GM19099 (cell line): ENCODE results near the gene HIVEP3.

Experiments
- POLR2A ChIP-seq: IDR thresholded peaks from 3 replicates; pipeline ENCODE4 v1.6.1; 2011; ENCODE audit warnings: low read depth; ENCODE audit not compliant: insufficient read length; ENCODE audit errors: extremely low read depth

HIVEP3 gene

DNA sequence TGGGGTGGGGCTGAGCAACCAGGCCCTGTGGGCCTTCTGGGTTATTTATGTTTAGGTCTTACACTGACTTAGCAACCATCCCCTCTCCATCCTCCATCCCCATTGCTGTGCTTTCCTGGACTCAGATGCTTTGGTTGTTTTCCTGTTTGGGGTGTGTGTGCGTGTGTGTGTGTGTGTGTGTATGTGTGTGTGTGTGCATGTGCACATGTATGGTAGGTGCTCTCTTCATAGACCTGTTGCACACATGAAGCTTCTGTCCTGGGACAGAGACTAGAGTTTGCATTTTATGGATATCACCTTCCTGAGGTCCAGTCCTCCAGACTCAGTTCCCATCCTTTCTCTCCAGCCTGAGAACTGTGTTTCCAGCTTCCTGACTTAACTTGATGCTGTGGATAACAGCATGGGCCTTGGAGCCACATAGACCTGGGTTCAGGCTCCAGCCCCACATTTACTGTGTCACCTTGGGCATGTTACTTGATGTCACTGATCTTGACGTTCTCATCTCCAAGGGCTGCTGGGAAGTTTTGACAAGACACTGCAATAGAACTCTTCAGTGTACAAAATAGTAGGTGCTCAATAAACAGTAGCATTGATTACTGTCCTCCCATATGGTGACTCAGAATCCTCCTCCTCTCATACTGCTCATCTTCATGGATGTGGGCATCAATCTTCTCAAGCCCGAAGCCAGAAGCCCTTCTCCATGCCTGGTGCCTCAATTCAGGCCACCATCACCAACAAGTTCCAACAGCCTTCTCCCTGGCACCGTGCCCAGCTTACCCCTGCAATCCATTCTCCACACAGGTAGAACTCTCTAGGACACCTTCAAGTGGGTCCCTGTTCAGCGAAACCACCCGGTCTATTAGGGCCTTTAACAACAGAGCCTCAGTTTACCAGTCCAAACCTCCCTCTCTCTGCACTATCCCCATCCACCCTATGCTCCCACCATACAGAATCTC, 252.5 kb downstream of the HIVEP3 start:
- no peak for TF ChIP-seq POLR2A

DNA sequence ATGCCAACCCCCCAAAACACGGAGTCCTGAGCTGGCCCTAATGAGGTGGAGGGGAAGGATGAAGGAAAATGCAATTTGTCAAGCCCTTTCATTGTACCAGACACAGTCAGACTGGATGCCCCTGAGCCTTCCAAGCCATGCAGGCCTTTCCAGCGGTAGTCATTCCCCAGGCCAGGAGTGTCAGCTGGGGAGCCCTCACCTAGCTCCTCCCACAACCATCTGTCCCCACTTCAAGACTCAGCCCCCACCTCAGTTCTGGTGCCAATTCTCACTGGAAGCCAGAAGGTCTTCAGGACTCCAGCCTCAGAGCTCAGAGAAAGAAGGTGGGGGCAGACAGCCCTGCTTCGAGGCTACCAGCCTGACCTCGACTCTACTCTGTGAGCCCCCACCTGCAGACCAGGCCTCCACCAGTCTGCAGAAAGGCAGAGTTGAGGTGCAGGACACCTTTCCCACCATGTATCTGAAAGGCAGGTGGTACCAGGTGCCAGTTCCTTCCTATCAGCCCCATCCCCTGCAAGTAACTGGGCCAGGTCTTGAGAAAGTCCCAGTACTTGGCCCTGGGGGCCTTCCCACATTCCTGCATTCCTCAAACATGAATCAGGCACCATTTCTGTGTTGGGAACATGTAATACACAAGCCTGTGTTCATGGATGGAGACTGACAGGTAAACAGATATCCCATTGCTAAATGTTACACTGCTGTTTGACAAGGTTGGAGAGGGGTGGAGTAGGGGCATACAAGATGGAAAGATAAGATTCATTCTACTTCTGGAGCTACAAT, 253.7 kb downstream of the HIVEP3 start:
- TF ChIP-seq POLR2A: no peak

DNA sequence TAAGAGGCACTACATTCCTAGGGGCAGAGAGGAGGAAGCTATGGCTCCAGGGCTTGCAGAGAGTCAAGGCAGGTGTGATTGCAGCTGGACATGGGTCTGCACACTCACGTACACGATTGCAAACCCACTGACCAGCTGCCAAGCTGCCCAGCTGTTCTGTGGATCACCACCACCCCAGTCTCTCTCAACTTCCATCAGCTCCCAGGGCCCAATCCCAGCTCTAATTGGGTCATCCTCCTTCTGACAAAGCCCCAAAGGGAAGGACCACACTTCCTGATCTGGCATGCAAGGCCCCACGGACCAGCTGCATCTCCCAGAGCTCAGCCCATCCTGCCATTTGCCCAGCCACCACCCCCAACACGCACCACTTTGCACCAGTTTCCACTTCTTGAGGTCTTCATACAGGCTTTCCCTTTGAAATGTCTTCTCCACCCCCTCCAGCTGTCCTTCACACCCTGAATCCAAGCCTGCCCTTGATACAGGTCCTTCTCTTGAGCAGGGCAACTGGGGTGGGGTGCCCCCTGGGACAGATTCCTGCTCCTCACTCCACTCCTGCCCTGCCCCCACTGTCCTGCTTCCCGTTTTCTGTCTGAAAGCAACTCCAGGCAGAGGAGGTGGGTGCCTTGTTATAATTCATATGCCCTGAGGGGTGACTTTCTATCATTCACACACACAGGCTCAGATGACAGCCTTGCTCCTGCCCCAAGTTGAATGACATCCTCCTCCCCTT, 254.9 kb downstream of the HIVEP3 start:
- TF ChIP-seq POLR2A: no peak

DNA sequence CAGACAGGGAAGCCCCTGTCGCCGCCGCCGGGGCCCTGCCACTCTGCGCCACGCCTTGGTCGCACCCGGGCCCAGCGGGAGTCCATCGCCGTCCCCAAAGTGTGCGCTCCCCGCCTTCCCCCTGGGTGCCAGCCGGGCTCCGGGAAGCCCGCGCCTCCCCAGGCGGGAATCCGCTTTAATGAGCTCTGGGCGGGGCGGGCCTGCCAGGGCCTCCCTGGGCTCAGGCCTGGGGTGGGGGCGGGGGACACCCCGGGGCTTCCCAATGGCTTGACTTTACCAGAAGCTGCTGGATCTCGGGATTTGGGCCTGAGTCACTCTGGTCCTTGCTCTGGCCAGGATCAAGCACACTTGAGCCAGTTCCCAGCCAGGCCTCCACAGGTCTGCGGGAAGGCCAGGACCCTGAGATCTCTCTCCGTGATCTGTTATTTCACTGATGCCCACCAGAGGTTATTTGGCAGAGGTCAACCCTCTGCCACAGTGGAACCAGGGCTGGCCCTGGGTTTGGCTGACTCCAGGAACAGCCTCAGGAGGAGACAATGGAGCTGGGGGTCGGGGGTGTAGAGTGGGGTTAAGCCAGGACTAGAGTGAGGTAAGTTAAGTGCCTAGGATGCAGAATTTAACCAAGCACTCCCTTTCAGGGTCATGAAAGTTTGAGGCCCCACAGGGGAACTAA, 255.8 kb downstream of the HIVEP3 start:
- no peak for TF ChIP-seq POLR2A

DNA sequence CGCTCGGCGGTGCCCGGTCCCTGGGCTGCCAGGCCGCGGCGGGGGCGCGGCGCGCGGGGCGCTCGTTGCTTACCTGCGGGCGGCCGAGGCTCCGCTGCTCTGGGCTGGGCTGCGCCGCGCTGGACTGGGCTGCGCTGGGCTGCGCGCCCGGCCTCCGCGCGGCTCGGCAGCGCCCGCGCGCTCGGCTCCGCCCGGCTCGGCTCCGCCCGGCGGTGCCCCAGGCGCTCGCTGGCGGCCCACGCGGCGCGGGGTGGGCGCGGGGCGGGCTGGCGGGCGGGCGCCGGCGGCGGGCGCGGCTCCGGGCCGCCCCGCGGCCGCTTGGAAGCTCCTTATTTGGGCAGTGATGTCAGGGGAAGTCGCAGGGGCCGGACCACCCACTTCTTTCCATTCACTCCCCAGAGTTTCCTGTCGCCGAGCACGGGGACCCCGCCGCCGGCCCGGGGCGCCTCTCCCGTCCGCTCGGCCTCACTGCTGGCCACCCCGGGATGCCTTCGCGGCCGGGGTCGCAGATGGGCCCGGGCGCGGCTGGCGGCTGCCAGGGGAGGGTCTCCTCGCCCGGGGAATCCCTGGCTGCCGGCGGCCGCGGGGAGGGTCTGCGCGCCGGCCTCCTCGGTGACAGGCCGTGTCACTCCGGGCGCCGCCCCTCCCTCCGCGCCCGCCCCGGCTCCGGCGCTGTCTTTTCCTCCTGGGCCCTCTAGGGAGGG, 256.5 kb downstream of the HIVEP3 start:
- peak; percentile 51 for TF ChIP-seq POLR2A

DNA sequence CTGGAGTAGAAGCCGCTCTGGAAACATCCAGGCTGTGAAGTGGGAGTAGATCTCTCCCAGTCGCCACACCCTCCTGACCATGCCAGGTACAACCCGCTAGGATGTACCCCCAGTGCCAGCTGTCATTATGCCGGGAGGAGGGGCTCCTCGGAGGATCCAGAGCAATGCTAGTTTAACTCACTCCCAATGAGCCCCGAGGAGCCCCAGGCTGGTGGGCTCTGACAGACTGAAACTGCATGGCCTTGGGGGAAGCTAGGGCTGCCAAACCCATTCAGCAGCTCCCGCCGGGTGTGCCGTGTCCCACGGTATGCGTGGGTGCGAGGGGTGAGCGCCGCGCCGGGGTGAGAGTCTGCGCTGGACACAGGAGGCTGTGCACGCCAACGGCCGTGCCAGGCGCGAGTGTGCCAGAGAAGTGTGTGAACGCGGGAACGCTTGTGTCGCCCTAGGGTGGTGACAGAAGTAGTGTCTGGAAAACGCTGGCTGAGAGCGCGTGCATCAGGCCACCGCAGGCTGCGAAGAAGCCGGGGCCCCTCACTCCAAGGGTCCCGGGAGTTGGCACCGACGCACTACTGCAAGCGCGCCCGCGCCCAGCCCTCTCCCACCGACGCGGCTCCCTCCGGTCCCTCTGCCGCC, 257.2 kb downstream of the HIVEP3 start:
- no peak for TF ChIP-seq POLR2A

DNA sequence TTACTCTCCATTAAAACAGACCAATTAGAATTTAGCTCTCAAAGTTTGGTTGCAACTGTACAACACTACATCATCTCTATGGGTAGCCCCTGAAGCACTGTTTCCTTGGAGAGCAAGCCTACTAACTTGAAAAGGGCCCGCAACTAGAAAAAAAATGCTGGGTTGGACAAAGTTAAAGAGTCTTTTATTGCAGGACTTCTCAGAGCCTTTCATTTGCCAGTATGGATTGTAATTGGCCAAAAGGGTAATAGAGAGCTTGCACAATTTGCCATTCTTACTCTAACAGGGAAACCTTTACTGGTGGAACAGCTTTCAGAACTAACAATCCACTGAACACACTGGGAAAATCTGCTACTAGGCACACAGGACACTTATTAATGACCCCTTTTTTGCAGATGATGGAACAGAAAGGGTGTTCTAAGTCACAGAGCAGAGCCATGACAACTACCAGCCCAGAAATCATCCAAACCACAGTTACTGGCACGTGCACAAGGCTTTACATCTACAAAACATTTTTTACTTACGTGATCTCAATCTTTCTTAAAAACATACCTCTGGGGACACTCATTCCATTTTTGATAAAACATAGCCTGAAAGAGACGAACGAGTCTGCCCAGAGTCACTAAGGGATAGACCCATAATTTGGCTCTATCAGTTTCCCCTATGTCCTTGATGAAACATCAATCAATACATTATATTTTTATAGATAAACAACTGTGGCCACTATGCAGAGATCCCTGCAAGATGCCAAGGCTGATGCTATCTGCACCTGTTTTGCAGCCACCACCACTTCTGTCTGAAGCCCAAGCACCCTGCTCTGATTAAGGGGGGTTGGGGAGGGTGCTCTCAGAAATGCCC, 257.9 kb downstream of the HIVEP3 start:
- TF ChIP-seq POLR2A: no peak

DNA sequence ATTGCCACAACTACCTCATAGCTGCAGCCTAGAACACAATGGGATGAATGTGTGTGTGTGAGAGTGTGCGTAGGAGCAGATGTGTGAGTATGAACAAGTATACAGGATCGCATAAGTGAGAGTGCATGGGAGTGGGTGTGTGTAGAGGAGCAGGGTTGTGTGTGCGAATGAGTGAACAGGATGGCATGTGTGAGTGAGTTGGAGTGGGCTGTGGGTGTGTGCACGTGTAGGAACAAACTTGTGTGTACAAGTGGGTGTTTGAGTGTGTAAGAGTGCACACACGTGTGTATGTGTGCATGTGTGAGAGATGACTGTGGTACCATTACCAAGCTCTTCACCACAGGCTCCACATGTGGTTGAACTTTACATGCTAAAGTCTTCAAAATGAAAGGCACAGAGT, 258.8 kb downstream of the HIVEP3 start:
- no peak for TF ChIP-seq POLR2A

DNA sequence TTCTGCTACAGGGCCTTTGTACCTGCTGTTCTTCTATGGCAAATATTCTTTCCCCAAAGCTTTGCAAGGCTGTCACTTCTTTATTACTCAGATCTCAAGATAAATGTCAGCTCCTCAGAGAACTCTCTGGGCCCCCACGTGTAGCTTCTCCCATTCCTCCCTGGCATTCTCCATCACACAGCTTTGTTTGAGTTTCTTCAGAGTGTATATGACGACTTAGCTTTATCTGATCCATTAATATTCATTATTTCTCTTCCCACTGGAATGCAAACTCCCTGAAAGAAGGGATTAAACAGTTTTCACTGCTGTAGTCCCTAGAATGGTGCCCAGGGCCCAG, 259.6 kb downstream of the HIVEP3 start:
- TF ChIP-seq POLR2A: no peak

DNA sequence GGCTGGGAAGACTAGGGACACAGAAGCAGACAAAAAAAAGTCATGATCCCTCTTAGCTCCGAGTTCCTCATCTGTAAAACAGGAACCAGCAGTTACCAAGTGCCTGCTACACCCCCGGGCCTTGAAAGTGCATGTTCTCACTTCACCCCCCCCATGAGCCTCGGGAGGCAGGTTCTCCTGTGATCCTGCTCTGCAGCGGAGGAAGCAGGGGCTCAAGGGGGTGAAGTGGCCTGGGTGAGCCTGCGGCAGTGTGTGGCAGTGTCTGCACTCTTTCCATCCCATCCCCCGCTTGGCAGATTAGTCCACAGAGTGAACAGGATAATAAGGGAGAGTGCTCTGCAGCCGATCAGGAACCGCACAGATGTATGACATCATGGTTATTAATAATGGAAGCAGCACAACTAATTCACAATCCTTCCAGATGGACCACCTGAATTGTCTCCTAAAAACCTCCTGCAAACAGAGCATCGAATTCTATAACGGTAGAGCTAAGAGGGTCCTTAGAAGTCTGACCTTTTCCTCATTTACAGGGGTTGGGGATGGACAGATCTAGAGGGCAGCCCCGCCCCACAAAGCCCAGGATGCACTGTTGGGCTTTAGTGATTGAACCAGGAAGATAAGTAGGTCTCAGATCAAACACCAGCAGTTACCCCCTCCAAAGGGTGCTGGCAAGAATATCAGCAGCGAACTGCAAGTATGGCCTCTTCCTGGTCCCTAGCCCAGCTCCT, 260.1 kb downstream of the HIVEP3 start:
- TF ChIP-seq POLR2A: no peak

DNA sequence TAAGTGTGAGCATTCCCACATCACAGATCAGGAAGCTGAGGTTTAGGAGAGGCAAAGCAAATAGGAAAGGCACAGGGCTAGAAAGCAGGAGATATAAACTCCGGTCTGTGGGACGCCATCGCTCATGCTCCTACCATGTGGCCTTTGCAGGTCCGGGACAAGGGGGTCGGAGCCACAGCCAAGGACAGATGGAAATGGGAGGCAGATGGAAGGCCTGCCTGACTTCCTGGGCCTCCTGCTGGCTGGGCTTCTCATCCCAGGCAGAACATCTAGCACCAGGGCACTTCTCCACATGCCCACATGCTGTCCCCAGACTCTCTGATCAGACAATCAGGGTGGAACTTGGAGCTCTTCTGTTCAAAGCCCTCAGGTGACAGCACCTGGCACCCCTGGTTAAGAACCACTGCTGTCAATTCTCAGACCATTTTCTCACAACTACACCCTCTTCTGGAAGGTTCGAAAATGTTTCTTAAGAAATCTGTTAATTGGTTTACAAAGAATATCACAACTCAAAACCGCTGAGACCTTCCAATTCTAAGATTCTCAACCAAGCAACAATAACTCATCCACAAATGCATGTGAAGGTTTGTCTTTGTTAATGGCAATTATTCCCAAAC, 260.9 kb downstream of the HIVEP3 start:
- no peak for TF ChIP-seq POLR2A
